ENCODE measurements around the gene ZNF430.

GRCh38 chr19:21020298-21021227 is at the start of gene ZNF430:
- peak in 1 of 2 donors; percentile 45 for TF ChIP-seq POLR2A (IDR thresholded peaks at IDR 0.05)
- no peak for TF ChIP-seq CTCF (IDR thresholded peaks at IDR 0.05)
- peak; percentile 56 for TF ChIP-seq POLR2AphosphoS5 (IDR thresholded peaks at IDR 0.05)

All from gastroesophageal sphincter (tissue), 3 donors.